Measurements from ENCODE around the gene UBE2E2.
"Not testable (repeated sequence)": the region's sequence is repeated elsewhere in the genome, so short reads cannot be mapped to it uniquely, and the experiment has no call there.

The UBE2E2 gene

DNA sequence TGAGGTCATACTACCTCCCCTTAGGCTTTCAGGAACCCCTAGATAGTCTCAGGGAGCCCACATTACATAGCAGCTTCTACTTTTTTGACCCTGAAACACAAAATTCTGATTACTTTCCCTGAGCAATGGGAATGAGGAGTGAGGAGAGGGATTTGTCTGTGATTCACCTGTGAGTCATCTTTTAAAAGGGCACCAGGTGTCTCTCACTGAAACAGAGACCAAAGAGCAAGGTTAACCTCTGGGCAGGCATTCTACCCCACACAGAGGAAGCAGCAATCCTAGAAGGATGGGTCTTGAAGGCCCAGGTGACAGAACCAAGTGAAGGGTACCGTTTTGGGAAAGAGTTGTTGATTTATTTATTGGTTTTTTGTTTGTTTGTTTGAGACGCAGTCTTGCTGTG, 31.1 kb upstream of the UBE2E2 start:
- Histone ChIP-seq H3K36me3 (ENCODE audit: control insufficient read depth, low read length) (no peaks in the 10 kb centered on the region), H3F3A (ENCODE audit: control insufficient read depth, insufficient read depth) (no peaks in the 10 kb centered on the region), H3K4me3 (ENCODE audit: low read length) (no peak overlapping the region), H3K4me1 (ENCODE audit: control insufficient read depth, low read length) (no peaks in the 10 kb centered on the region), H3K27me3 (ENCODE audit: control insufficient read depth, low read length) (peaks cover 29% of the 10 kb centered on the region), H3K9me2 (replicated peaks; ENCODE audit: control insufficient read depth, low read length) (no peaks in the 10 kb centered on the region), H3K79me2 (ENCODE audit: control insufficient read depth, low read length) (no peaks in the 10 kb centered on the region), H3K4me2 (ENCODE audit: low read length) (no peak overlapping the region), H4K20me1 (ENCODE audit: control insufficient read depth, insufficient read depth, low read depth, low read length) (no peaks in the 10 kb centered on the region), H3K27ac (ENCODE audit: low read depth, low read length) (no peak overlapping the region), H3K9me3 (ENCODE audit: control insufficient read depth, insufficient read depth, low read length) (no peaks in the 10 kb centered on the region)
- TF ChIP-seq, protein P1, sequence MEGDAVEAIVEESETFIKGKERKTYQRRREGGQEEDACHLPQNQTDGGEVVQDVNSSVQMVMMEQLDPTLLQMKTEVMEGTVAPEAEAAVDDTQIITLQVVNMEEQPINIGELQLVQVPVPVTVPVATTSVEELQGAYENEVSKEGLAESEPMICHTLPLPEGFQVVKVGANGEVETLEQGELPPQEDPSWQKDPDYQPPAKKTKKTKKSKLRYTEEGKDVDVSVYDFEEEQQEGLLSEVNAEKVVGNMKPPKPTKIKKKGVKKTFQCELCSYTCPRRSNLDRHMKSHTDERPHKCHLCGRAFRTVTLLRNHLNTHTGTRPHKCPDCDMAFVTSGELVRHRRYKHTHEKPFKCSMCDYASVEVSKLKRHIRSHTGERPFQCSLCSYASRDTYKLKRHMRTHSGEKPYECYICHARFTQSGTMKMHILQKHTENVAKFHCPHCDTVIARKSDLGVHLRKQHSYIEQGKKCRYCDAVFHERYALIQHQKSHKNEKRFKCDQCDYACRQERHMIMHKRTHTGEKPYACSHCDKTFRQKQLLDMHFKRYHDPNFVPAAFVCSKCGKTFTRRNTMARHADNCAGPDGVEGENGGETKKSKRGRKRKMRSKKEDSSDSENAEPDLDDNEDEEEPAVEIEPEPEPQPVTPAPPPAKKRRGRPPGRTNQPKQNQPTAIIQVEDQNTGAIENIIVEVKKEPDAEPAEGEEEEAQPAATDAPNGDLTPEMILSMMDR (IDR thresholded peaks at IDR 0.05; ENCODE audit: low read depth, low read length, poor library complexity, severe bottlenecking) = no peak
- no peak for TF ChIP-seq EZH2phosphoT487 (IDR thresholded peaks at IDR 0.05; ENCODE audit: borderline replicate concordance, low read length)

DNA sequence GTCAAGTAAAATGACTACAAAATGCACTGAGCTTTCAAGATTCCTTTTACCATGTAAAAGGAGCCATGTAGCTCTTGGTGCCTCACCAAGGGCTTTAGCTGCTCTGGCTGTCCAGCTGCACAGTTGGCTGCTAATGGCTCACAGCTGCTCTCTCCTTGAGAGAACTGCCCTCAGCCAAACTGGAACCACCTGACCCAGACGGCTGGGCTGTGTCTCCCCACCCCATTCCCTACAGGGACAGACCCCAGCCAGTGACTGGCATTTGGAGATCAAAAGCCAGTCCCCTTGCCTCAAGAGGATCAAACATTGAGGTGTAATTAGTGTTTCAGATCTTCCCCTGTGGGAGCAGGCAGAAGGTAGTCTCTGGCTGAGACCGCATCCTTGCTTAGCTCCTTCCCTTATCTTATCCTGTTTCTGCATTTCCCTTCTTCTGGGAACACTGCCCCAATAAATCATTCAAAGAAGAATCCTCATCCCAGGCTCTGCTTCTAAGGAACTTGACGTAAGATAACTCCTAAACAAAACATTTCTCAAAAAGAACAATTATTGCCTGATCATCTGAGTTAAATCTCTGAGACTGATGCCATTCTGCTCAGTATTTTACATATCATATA, 28.6 kb upstream of the UBE2E2 start:
- Histone ChIP-seq H3F3A (ENCODE audit: control insufficient read depth, insufficient read depth) (no peaks in the 10 kb centered on the region), H3K27me3 (ENCODE audit: control insufficient read depth, low read length) (peaks cover 24% of the 10 kb centered on the region), H3K4me1 (ENCODE audit: control insufficient read depth, low read length) (no peaks in the 10 kb centered on the region), H3K9me2 (replicated peaks; ENCODE audit: control insufficient read depth, low read length) (no peaks in the 10 kb centered on the region), H3K36me3 (ENCODE audit: control insufficient read depth, low read length) (no peaks in the 10 kb centered on the region), H3K4me3 (ENCODE audit: low read length) (no peak overlapping the region), H3K27ac (ENCODE audit: low read depth, low read length) (no peak overlapping the region), H3K4me2 (ENCODE audit: low read length) (no peak overlapping the region), H3K79me2 (ENCODE audit: control insufficient read depth, low read length) (no peaks in the 10 kb centered on the region), H4K20me1 (ENCODE audit: control insufficient read depth, insufficient read depth, low read depth, low read length) (no peaks in the 10 kb centered on the region), H3K9me3 (ENCODE audit: control insufficient read depth, insufficient read depth, low read length) (no peaks in the 10 kb centered on the region)
- TF ChIP-seq EZH2phosphoT487 (IDR thresholded peaks at IDR 0.05; ENCODE audit: borderline replicate concordance, low read length) = no peak
- TF ChIP-seq, protein P1 (IDR thresholded peaks at IDR 0.05; ENCODE audit: low read depth, low read length, poor library complexity, severe bottlenecking) = no peak

DNA sequence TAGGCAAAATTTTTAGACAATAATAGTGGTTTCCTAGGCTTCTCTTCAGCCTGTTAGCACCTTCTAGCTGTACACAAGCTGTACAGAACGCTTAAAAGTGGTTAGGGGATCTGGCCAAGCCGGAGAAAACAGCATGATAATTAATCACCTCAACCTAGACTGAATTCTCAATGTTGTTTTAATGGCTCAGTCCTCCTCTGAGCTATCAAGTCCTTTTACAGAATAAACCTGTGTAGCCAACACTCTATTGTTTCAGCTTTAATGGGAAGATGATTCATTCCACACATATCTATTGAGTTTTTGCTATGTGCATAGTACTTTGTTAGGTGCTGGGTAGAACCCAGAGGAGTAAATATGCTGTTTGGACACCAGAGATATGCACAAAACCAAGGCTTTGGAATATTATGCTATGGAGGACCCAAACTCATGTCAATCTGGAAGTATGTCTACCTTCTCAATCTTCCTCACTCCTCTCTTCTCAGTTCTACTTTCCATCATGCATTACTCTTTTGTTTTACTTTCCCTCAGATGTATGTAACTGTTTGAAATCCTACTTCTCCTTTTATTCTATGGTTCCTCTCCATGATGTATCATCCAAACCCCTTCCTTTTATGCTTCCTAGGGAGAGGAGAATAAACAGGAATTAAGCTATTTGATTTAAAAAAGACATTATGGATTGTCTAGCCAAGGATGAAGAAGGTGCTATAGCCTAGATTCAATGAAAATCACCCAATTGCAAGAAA, 27.6 kb upstream of the UBE2E2 start:
- Histone ChIP-seq H4K20me1 (ENCODE audit: control insufficient read depth, insufficient read depth, low read depth, low read length) (no peaks in the 10 kb centered on the region), H3K4me3 (ENCODE audit: low read length) (no peak overlapping the region), H3K27me3 (ENCODE audit: control insufficient read depth, low read length) (peaks cover 24% of the 10 kb centered on the region), H3K9me3 (ENCODE audit: control insufficient read depth, insufficient read depth, low read length) (no peaks in the 10 kb centered on the region), H3K4me2 (ENCODE audit: low read length) (no peak overlapping the region), H3F3A (ENCODE audit: control insufficient read depth, insufficient read depth) (no peaks in the 10 kb centered on the region), H3K27ac (ENCODE audit: low read depth, low read length) (no peak overlapping the region), H3K79me2 (ENCODE audit: control insufficient read depth, low read length) (no peaks in the 10 kb centered on the region), H3K36me3 (ENCODE audit: control insufficient read depth, low read length) (no peaks in the 10 kb centered on the region), H3K9me2 (replicated peaks; ENCODE audit: control insufficient read depth, low read length) (no peaks in the 10 kb centered on the region), H3K4me1 (ENCODE audit: control insufficient read depth, low read length) (no peaks in the 10 kb centered on the region)
- TF ChIP-seq, protein P1 (IDR thresholded peaks at IDR 0.05; ENCODE audit: low read depth, low read length, poor library complexity, severe bottlenecking) = no peak
- no peak for TF ChIP-seq EZH2phosphoT487 (IDR thresholded peaks at IDR 0.05; ENCODE audit: borderline replicate concordance, low read length)

DNA sequence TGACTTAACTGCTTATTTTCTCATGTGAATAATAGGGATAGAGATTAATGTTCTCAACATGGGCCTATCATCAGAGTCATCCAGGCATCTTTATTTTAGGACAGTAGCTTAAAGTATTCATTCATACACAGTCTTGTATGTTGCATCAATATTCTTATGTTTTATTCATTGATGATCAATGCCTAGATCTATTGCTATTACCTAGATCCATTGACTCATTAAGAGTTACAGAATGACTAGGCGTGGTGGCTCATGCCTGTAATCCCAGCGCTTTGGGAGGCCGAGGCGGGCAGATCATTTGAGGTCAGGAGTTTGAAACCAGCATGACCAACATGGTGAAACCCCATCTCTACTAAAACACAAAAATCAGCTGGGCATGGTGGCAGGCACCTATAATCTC, 26.3 kb upstream of the UBE2E2 start:
- not testable (repeated sequence) for H3K4me3 ChIP-seq (ENCODE audit: low read length); H3K9me3 ChIP-seq (ENCODE audit: control insufficient read depth, insufficient read depth, low read length); H3K36me3 ChIP-seq (ENCODE audit: control insufficient read depth, low read length); H3K27ac ChIP-seq (ENCODE audit: low read depth, low read length); H3K9me2 ChIP-seq (replicated peaks; ENCODE audit: control insufficient read depth, low read length); H3K4me2 ChIP-seq (ENCODE audit: low read length); H3K79me2 ChIP-seq (ENCODE audit: control insufficient read depth, low read length); H3K4me1 ChIP-seq (ENCODE audit: control insufficient read depth, low read length); H4K20me1 ChIP-seq (ENCODE audit: control insufficient read depth, insufficient read depth, low read depth, low read length); H3F3A ChIP-seq (ENCODE audit: control insufficient read depth, insufficient read depth)
- peaks cover 20% of the 10 kb centered on the region for H3K27me3 ChIP-seq (ENCODE audit: control insufficient read depth, low read length)
